Measurements from ENCODE around the gene SREK1IP1.

Gene SREK1IP1

GRCh38 chr5:64758901-64759300 is 9.6 kb downstream of the SREK1IP1 start:
- H2BK12ac ChIP-seq (ENCODE audit: low read length), result no peak overlapping the region
- H4K91ac ChIP-seq (ENCODE audit: low read depth, low read length, poor library complexity), result no peak overlapping the region
- H3K9ac ChIP-seq (ENCODE audit: low read depth, low read length, poor library complexity), result no peak overlapping the region
- no peak overlapping the region for H4K8ac ChIP-seq (ENCODE audit: low read depth, low read length)
- H2BK120ac ChIP-seq (ENCODE audit: low read depth, low read length), result no peak overlapping the region
- H3K4ac ChIP-seq (ENCODE audit: low read length), result no peak overlapping the region
- H3K9me3 ChIP-seq (replicated peaks in 1 of 2; ENCODE audit: control insufficient read depth in 2 of 2, insufficient read depth in 1 of 2, low read depth in 1 of 2, low read length in 2 of 2), result no peaks in the 10 kb centered on the region
- no peak overlapping the region for H2AK5ac ChIP-seq (ENCODE audit: low read depth, low read length)
- H3K4me3 ChIP-seq (ENCODE audit: low read length in 2 of 2), result no peak overlapping the region
- H2BK15ac ChIP-seq (ENCODE audit: low read length), result no peak overlapping the region
- H2BK5ac ChIP-seq (ENCODE audit: low read length), result no peak overlapping the region
- H3K18ac ChIP-seq (ENCODE audit: low read length), result no peak overlapping the region
- H3K36me3 ChIP-seq (replicated peaks in 1 of 2; ENCODE audit: control insufficient read depth in 2 of 2, insufficient read depth in 2 of 2, low read length in 2 of 2), result peaks cover 7 to 30% of the 10 kb centered on the region in 2 donors
- H3K27ac ChIP-seq (replicated peaks; ENCODE audit: low read length), result peak overlapping the region; percentile 85
- no CpG with 5 or more reads among the region's 3 CpGs for WGBS, 2 donors (ENCODE audit: extremely low coverage in 2 of 2, insufficient read length in 2 of 2, insufficient replicate concordance in 1 of 2)
- no peak for DNase-seq (ENCODE audit: low spot score)
- H3K4me1 ChIP-seq (ENCODE audit: control insufficient read depth in 2 of 2, insufficient read depth in 1 of 2, low read depth in 1 of 2, low read length in 2 of 2), result peaks cover 10 to 26% of the 10 kb centered on the region in 2 donors
- H3K23ac ChIP-seq (ENCODE audit: low read depth, low read length, poor library complexity), result no peak overlapping the region
- H3K27me3 ChIP-seq (ENCODE audit: control insufficient read depth in 3 of 3, insufficient read depth in 3 of 3, low read depth in 1 of 3, low read length in 3 of 3), result no peaks in the 10 kb centered on the region
- H3K79me1 ChIP-seq (ENCODE audit: low read depth, low read length), result no peaks in the 10 kb centered on the region
- no peak overlapping the region for H3K4me2 ChIP-seq (ENCODE audit: insufficient read depth, low read length, poor library complexity, severe bottlenecking)
- H2AFZ ChIP-seq (ENCODE audit: low read length), result no peak overlapping the region
- H3K14ac ChIP-seq (ENCODE audit: low read length), result no peak overlapping the region

- WGBS, 2 donors (ENCODE audit: extremely low coverage in 2 of 2, insufficient read length in 2 of 2, insufficient replicate concordance in 1 of 2), result no CpG with 5 or more reads among the region's 2 CpGs
- no peak overlapping the region for H2BK12ac ChIP-seq (ENCODE audit: low read length)
- no peak overlapping the region for H3K4me3 ChIP-seq (ENCODE audit: low read length in 2 of 2)
- no peak overlapping the region for H2BK5ac ChIP-seq (ENCODE audit: low read length)
- DNase-seq (ENCODE audit: low spot score), result no peak
- peaks cover 9 to 42% of the 10 kb centered on the region in 2 donors for H3K36me3 ChIP-seq (replicated peaks in 1 of 2; ENCODE audit: control insufficient read depth in 2 of 2, insufficient read depth in 2 of 2, low read length in 2 of 2)
- H3K27ac ChIP-seq (replicated peaks; ENCODE audit: low read length), result no peak overlapping the region
- H2BK120ac ChIP-seq (ENCODE audit: low read depth, low read length), result no peak overlapping the region
- peaks cover 5% of the 10 kb centered on the region in 2 donors for H3K4me1 ChIP-seq (ENCODE audit: control insufficient read depth in 2 of 2, insufficient read depth in 1 of 2, low read depth in 1 of 2, low read length in 2 of 2)
- H3K9ac ChIP-seq (ENCODE audit: low read depth, low read length, poor library complexity), result no peak overlapping the region
- no peak overlapping the region for H3K14ac ChIP-seq (ENCODE audit: low read length)
- H3K23ac ChIP-seq (ENCODE audit: low read depth, low read length, poor library complexity), result no peak overlapping the region
- no peak overlapping the region for H2AFZ ChIP-seq (ENCODE audit: low read length)
- no peak overlapping the region for H3K4ac ChIP-seq (ENCODE audit: low read length)
- no peaks in the 10 kb centered on the region for H3K27me3 ChIP-seq (ENCODE audit: control insufficient read depth in 3 of 3, insufficient read depth in 3 of 3, low read depth in 1 of 3, low read length in 3 of 3)
- H4K91ac ChIP-seq (ENCODE audit: low read depth, low read length, poor library complexity), result no peak overlapping the region
- H3K9me3 ChIP-seq (replicated peaks in 1 of 2; ENCODE audit: control insufficient read depth in 2 of 2, insufficient read depth in 1 of 2, low read depth in 1 of 2, low read length in 2 of 2), result no peaks in the 10 kb centered on the region
- no peaks in the 10 kb centered on the region for H3K79me1 ChIP-seq (ENCODE audit: low read depth, low read length)
- no peak overlapping the region for H3K4me2 ChIP-seq (ENCODE audit: insufficient read depth, low read length, poor library complexity, severe bottlenecking)
- no peak overlapping the region for H4K8ac ChIP-seq (ENCODE audit: low read depth, low read length)
- no peak overlapping the region for H2BK15ac ChIP-seq (ENCODE audit: low read length)
- H3K18ac ChIP-seq (ENCODE audit: low read length), result no peak overlapping the region
- no peak overlapping the region for H2AK5ac ChIP-seq (ENCODE audit: low read depth, low read length)
Observed at GRCh38 chr5:64754066-64754465, 14.4 kb downstream of the SREK1IP1 start.

- no peak overlapping the region for H4K91ac ChIP-seq (ENCODE audit: low read depth, low read length, poor library complexity)
- no peak overlapping the region for H3K4ac ChIP-seq (ENCODE audit: low read length)
- no peak for DNase-seq (ENCODE audit: low spot score)
- WGBS, 2 donors (ENCODE audit: extremely low coverage in 2 of 2, insufficient read length in 2 of 2, insufficient replicate concordance in 1 of 2), result no CpG with 5 or more reads among the region's 4 CpGs
- no peak overlapping the region for H4K8ac ChIP-seq (ENCODE audit: low read depth, low read length)
- peaks cover 4 to 46% of the 10 kb centered on the region in 2 donors for H3K36me3 ChIP-seq (replicated peaks in 1 of 2; ENCODE audit: control insufficient read depth in 2 of 2, insufficient read depth in 2 of 2, low read length in 2 of 2)
- no peak overlapping the region for H3K18ac ChIP-seq (ENCODE audit: low read length)
- no peak overlapping the region for H2BK120ac ChIP-seq (ENCODE audit: low read depth, low read length)
- no peak overlapping the region for H3K14ac ChIP-seq (ENCODE audit: low read length)
- H3K9me3 ChIP-seq (replicated peaks in 1 of 2; ENCODE audit: control insufficient read depth in 2 of 2, insufficient read depth in 1 of 2, low read depth in 1 of 2, low read length in 2 of 2), result no peaks in the 10 kb centered on the region
- no peaks in the 10 kb centered on the region for H3K27me3 ChIP-seq (ENCODE audit: control insufficient read depth in 3 of 3, insufficient read depth in 3 of 3, low read depth in 1 of 3, low read length in 3 of 3)
- H3K79me1 ChIP-seq (ENCODE audit: low read depth, low read length), result no peaks in the 10 kb centered on the region
- H2BK5ac ChIP-seq (ENCODE audit: low read length), result no peak overlapping the region
- no peak overlapping the region for H3K27ac ChIP-seq (replicated peaks; ENCODE audit: low read length)
- H2BK15ac ChIP-seq (ENCODE audit: low read length), result no peak overlapping the region
- no peak overlapping the region for H3K4me3 ChIP-seq (ENCODE audit: low read length in 2 of 2)
- no peak overlapping the region for H2BK12ac ChIP-seq (ENCODE audit: low read length)
- no peak overlapping the region for H3K9ac ChIP-seq (ENCODE audit: low read depth, low read length, poor library complexity)
- H3K23ac ChIP-seq (ENCODE audit: low read depth, low read length, poor library complexity), result no peak overlapping the region
- H2AFZ ChIP-seq (ENCODE audit: low read length), result no peak overlapping the region
- H3K4me2 ChIP-seq (ENCODE audit: insufficient read depth, low read length, poor library complexity, severe bottlenecking), result no peak overlapping the region
- no peak overlapping the region for H2AK5ac ChIP-seq (ENCODE audit: low read depth, low read length)
- H3K4me1 ChIP-seq (ENCODE audit: control insufficient read depth in 2 of 2, insufficient read depth in 1 of 2, low read depth in 1 of 2, low read length in 2 of 2), result no peaks in the 10 kb centered on the region
Observed at GRCh38 chr5:64749385-64749784, 19.1 kb downstream of the SREK1IP1 start.

- Histone ChIP-seq H2BK12ac (ENCODE audit: low read length) (no peak overlapping the region), H3K4me1 (ENCODE audit: control insufficient read depth in 2 of 2, insufficient read depth in 1 of 2, low read depth in 1 of 2, low read length in 2 of 2) (no peaks in the 10 kb centered on the region), H3K79me1 (ENCODE audit: low read depth, low read length) (no peaks in the 10 kb centered on the region), H3K18ac (ENCODE audit: low read length) (no peak overlapping the region), H4K8ac (ENCODE audit: low read depth, low read length) (no peak overlapping the region), H3K4me2 (ENCODE audit: insufficient read depth, low read length, poor library complexity, severe bottlenecking) (no peak overlapping the region), H3K9me3 (replicated peaks in 1 of 2; ENCODE audit: control insufficient read depth in 2 of 2, insufficient read depth in 1 of 2, low read depth in 1 of 2, low read length in 2 of 2) (no peaks in the 10 kb centered on the region), H3K4me3 (ENCODE audit: low read length in 2 of 2) (no peak overlapping the region), H3K23ac (ENCODE audit: low read depth, low read length, poor library complexity) (no peak overlapping the region), H4K91ac (ENCODE audit: low read depth, low read length, poor library complexity) (no peak overlapping the region), H3K14ac (ENCODE audit: low read length) (no peak overlapping the region), H2BK15ac (ENCODE audit: low read length) (no peak overlapping the region), H3K9ac (ENCODE audit: low read depth, low read length, poor library complexity) (no peak overlapping the region), H2AK5ac (ENCODE audit: low read depth, low read length) (no peak overlapping the region), H2BK120ac (ENCODE audit: low read depth, low read length) (no peak overlapping the region), H3K4ac (ENCODE audit: low read length) (no peak overlapping the region), H3K27ac (replicated peaks; ENCODE audit: low read length) (no peak overlapping the region), H3K36me3 (replicated peaks in 1 of 2; ENCODE audit: control insufficient read depth in 2 of 2, insufficient read depth in 2 of 2, low read length in 2 of 2) (peaks cover 4 to 29% of the 10 kb centered on the region in 2 donors), H3K27me3 (ENCODE audit: control insufficient read depth in 3 of 3, insufficient read depth in 3 of 3, low read depth in 1 of 3, low read length in 3 of 3) (no peaks in the 10 kb centered on the region), H2BK5ac (ENCODE audit: low read length) (no peak overlapping the region), H2AFZ (ENCODE audit: low read length) (no peak overlapping the region)
- no peak for DNase-seq (ENCODE audit: low spot score)
- no CpG with 5 or more reads among the region's 1 CpG for WGBS, 2 donors (ENCODE audit: extremely low coverage in 2 of 2, insufficient read length in 2 of 2, insufficient replicate concordance in 1 of 2)
Observed at GRCh38 chr5:64746446-64746845, 22.0 kb downstream of the SREK1IP1 start.

Measured in neuronal stem cell (in vitro differentiated cells).